ENCODE measurements around the gene ANKRD60. TPM values are rescaled to one million over a fixed set of nuclear protein-coding genes. Genes with fewer than 3 reads are reported as not detected.
A peak's percentile ranks its signal among the peaks of the same experiment; 100 is the strongest.

ANKRD60 gene
- total RNA-seq, 1 donor, result not detected

- peak; percentile 80 for TF ChIP-seq CTCF (IDR thresholded peaks at IDR 0.05; ENCODE audit: insufficient read depth, low read length)
- peak overlapping the region; percentile 43 for H3K4me3 ChIP-seq (ENCODE audit: low read depth, low read length)
- peak; percentile 18 for DNase-seq (ENCODE audit: low read depth)
Measured at GRCh38 chr20:58179432-58180099, 48.9 kb downstream of the ANKRD60 start.

GRCh38 chr20:58179083-58179431, 49.4 kb downstream of the ANKRD60 start:
- TF ChIP-seq CTCF (IDR thresholded peaks at IDR 0.05; ENCODE audit: insufficient read depth, low read length), result no peak
- no peak for DNase-seq (ENCODE audit: low read depth)
- H3K4me3 ChIP-seq (ENCODE audit: low read depth, low read length), result no peak overlapping the region

- DNase-seq (ENCODE audit: low read depth), result no peak
- no peak overlapping the region for H3K4me3 ChIP-seq (ENCODE audit: low read depth, low read length)
- no peak for TF ChIP-seq CTCF (IDR thresholded peaks at IDR 0.05; ENCODE audit: insufficient read depth, low read length)
Measured at GRCh38 chr20:58177799-58178198, 50.7 kb downstream of the ANKRD60 start.

GRCh38 chr20:58175836-58176235, 52.6 kb downstream of the ANKRD60 start:
- no peak for DNase-seq (ENCODE audit: low read depth)
- H3K4me3 ChIP-seq (ENCODE audit: low read depth, low read length), result no peak overlapping the region
- no peak for TF ChIP-seq CTCF (IDR thresholded peaks at IDR 0.05; ENCODE audit: insufficient read depth, low read length)

GRCh38 chr20:58175425-58175824, 53.0 kb downstream of the ANKRD60 start:
- TF ChIP-seq CTCF (IDR thresholded peaks at IDR 0.05; ENCODE audit: insufficient read depth, low read length), result no peak
- H3K4me3 ChIP-seq (ENCODE audit: low read depth, low read length), result no peak overlapping the region
- no peak for DNase-seq (ENCODE audit: low read depth)

- H3K4me3 ChIP-seq (ENCODE audit: low read depth, low read length), result no peak overlapping the region
- TF ChIP-seq CTCF (IDR thresholded peaks at IDR 0.05; ENCODE audit: insufficient read depth, low read length), result no peak
- DNase-seq (ENCODE audit: low read depth), result peak; percentile 4
Measured at GRCh38 chr20:58174708-58175280, 53.7 kb downstream of the ANKRD60 start.
